Psoas muscle (tissue), 8 donors: ENCODE results near the gene RDH16. TPM values are rescaled to one million over a fixed set of nuclear protein-coding genes. Genes with fewer than 3 reads are reported as not detected.

Source experiments
- ATAC-seq, 4 donors: fragments of 200-7000 bp; cut with Tn5 transposase; one replicate each; pipeline ENCODE4 v1.9.1; 2020; ENCODE audit warnings: moderate library complexity in 3 of 4, mild to moderate bottlenecking in 2 of 4
- DNase-seq, 2 donors: peaks; one replicate each; pipeline ENCODE4 v3.0.0-alpha.2; 2020
- H3K27ac ChIP-seq: fragments of 200-600 bp; one replicate; pipeline ENCODE4 v1.8.0; 2022
- H3K27me3 ChIP-seq, 3 donors: fragments of 200-600 bp in 1 of 3; one replicate each; pipeline versions ENCODE4 v1.6.1 to v1.8.0; 2013 to 2022; ENCODE audit warnings: low read length in 2 of 3, mild to moderate bottlenecking in 2 of 3, moderate library complexity in 1 of 3; ENCODE audit not compliant: insufficient read depth in 3 of 3
- H3K36me3 ChIP-seq, 2 donors: fragments of 200-600 bp in 1 of 2; one replicate each; pipeline versions ENCODE4 v1.6.1 to v1.8.0; 2013 to 2022; ENCODE audit warnings: low read depth in 1 of 2, mild to moderate bottlenecking in 1 of 2, moderate library complexity in 1 of 2; ENCODE audit not compliant: insufficient read depth in 1 of 2
- H3K4me1 ChIP-seq: fragments of 200-600 bp; one replicate; pipeline ENCODE4 v1.8.0; 2022
- H3K4me3 ChIP-seq: fragments of 200-600 bp; one replicate; pipeline ENCODE4 v1.8.0; 2022; ENCODE audit warnings: mild to moderate bottlenecking
- H3K9me3 ChIP-seq: fragments of 200-600 bp; one replicate; pipeline ENCODE4 v1.8.0; 2022
- WGBS, 3 donors: extraction: QIAGEN DNeasy Blood & Tissue Kit; methylation state at CpG; one replicate each; pipeline versions ENCODE4 v1.1.6 to v1.1.7; 2013; 5-methylcytosine and 5-hydroxymethylcytosine counted together
- intact Hi-C, 2 donors: fragments of 100-400 bp; cut with DNase I; formaldehyde crosslinking; loops; one replicate each; pipeline versions ENCODE4 v1.11.0 to v1.14.2; 2022
- polyA plus RNA-seq, 3 donors: library from polyadenylated mRNA; stranded (reverse); fragments of 200-250 nt; gene quantifications; one replicate each; pipeline ENCODE4 v1.2.3, GENCODE V29; 2013
- total RNA-seq, 4 donors: library from RNA; stranded (reverse); fragmentation: NEBNext Ultra II Directional in 2 of 4; extraction: Animal tissue kit (Norgen Biotek cat#: 25700) in 2 of 4; gene quantifications; one replicate each; pipeline versions ENCODE4 v1.2.1 to v1.2.4, GENCODE V29; 2021 to 2023
- TF ChIP-seq, protein P1 (sequence below): fragments of 200-600 bp; IDR thresholded peaks from one replicate; pipeline ENCODE4 v1.8.0; 2022; ENCODE audit warnings: antibody characterized with exemption
- donor health status: healthy with polysubstance abuse.
- donor health status: DM: no; HTN: no; CAD: no; lungs with moderate emphysema.
- donor health status: Bipolar disorder and iron deficiency.
- donor health status: healthy.
- donor health status: DM: yes; HTN: yes; CAD: no.
- donor health status: DM: no; HTN: no; CAD: no.
- donor health status: DM: no; HTN: no; CAD: no.
- donor health status: DM: yes; HTN: yes; CAD: no.

Gene RDH16
- total and polyA plus RNA-seq, 7 donors = 0.10 to 0.52 (median 0.32) TPM

GRCh38 chr12:56903374-56903773, 54.0 kb downstream of the RDH16 start:
- 20 to 38% (median 36%) methylated on average over 1 of the region's 1 CpG for WGBS, 3 donors
- ATAC-seq (no peak), DNase-seq (no peak)
- Histone ChIP-seq H3K27me3 (no peaks in the 10 kb centered on the region), H3K4me1 (no peaks in the 10 kb centered on the region), H3K4me3 (no peak overlapping the region), H3K9me3 (peaks cover 13% of the 10 kb centered on the region), H3K36me3 (no peaks in the 10 kb centered on the region), H3K27ac (no peak overlapping the region)
- intact Hi-C loops = no loop called here
- TF ChIP-seq, protein P1, sequence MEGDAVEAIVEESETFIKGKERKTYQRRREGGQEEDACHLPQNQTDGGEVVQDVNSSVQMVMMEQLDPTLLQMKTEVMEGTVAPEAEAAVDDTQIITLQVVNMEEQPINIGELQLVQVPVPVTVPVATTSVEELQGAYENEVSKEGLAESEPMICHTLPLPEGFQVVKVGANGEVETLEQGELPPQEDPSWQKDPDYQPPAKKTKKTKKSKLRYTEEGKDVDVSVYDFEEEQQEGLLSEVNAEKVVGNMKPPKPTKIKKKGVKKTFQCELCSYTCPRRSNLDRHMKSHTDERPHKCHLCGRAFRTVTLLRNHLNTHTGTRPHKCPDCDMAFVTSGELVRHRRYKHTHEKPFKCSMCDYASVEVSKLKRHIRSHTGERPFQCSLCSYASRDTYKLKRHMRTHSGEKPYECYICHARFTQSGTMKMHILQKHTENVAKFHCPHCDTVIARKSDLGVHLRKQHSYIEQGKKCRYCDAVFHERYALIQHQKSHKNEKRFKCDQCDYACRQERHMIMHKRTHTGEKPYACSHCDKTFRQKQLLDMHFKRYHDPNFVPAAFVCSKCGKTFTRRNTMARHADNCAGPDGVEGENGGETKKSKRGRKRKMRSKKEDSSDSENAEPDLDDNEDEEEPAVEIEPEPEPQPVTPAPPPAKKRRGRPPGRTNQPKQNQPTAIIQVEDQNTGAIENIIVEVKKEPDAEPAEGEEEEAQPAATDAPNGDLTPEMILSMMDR = no peak

Other genes starting within 250 kb of the RDH16 start
- gene NACA, start 232.3 kb downstream of the RDH16 start, total RNA-seq = 100 to 1,000 TPM; 434 to 719 (median 530) TPM
- 1,000 to 10,000 TPM in 1 of 3 donors, 100 to 1,000 TPM in 2; 483 to 1,147 (median 489) TPM for gene NACA, start 232.3 kb downstream of the RDH16 start, polyA plus RNA-seq
- 1 to 10 TPM; 2.3 to 4.8 (median 3.4) TPM for gene PRIM1, start 205.3 kb downstream of the RDH16 start, total RNA-seq
- gene PRIM1, start 205.3 kb downstream of the RDH16 start, polyA plus RNA-seq = 1 to 10 TPM; 3.0 to 10.0 (median 6.3) TPM
- gene HSD17B6, start 194.3 kb downstream of the RDH16 start, total RNA-seq = under 1 TPM in 3 of 4 donors, not detected in 1; 0.28 to 0.51 (median 0.36) TPM
- gene HSD17B6, start 194.3 kb downstream of the RDH16 start, polyA plus RNA-seq = 1 to 10 TPM in 1 of 3 donors, under 1 TPM in 2; 0.14 to 4.5 (median 0.17) TPM
- under 1 TPM in 3 of 4 donors, not detected in 1; 0.13 to 0.97 (median 0.69) TPM for gene SDR9C7, start 23.2 kb downstream of the RDH16 start, total RNA-seq
- under 1 TPM; 0.07 to 0.23 (median 0.22) TPM for gene SDR9C7, start 23.2 kb downstream of the RDH16 start, polyA plus RNA-seq
- gene ZBTB39, start 48.9 kb upstream of the RDH16 start, total RNA-seq = 1 to 10 TPM; 3.2 to 5.2 (median 3.6) TPM
- 1 to 10 TPM; 1.2 to 3.1 (median 1.4) TPM for gene ZBTB39, start 48.9 kb upstream of the RDH16 start, polyA plus RNA-seq
- gene TAC3, start 58.9 kb upstream of the RDH16 start, total RNA-seq = not detected
- under 1 TPM in 1 of 3 donors, not detected in 2; 0.09 TPM for gene TAC3, start 58.9 kb upstream of the RDH16 start, polyA plus RNA-seq
- gene MYO1A, start 92.5 kb upstream of the RDH16 start, total RNA-seq = 1 to 10 TPM in 1 of 4 donors, under 1 TPM in 2, not detected in 1; 0.10 to 1.3 (median 0.20) TPM
- under 1 TPM; 0.04 to 0.91 (median 0.18) TPM for gene MYO1A, start 92.5 kb upstream of the RDH16 start, polyA plus RNA-seq
- gene NEMP1, start 121.2 kb upstream of the RDH16 start, total RNA-seq = 1 to 10 TPM; 1.5 to 3.2 (median 2.1) TPM
- 1 to 10 TPM; 1.3 to 3.0 (median 2.7) TPM for gene NEMP1, start 121.2 kb upstream of the RDH16 start, polyA plus RNA-seq
- gene NAB2, start 131.5 kb upstream of the RDH16 start, total RNA-seq = 10 to 100 TPM in 2 of 4 donors, 1 to 10 TPM in 2; 7.1 to 28.4 (median 10.8) TPM
- gene NAB2, start 131.5 kb upstream of the RDH16 start, polyA plus RNA-seq = 100 to 1,000 TPM in 1 of 3 donors, 1 to 10 TPM in 2; 5.6 to 114 (median 8.2) TPM
- gene STAT6, start 153.8 kb upstream of the RDH16 start, total RNA-seq = 10 to 100 TPM; 14.1 to 27.7 (median 18.2) TPM
- gene STAT6, start 153.8 kb upstream of the RDH16 start, polyA plus RNA-seq = 10 to 100 TPM; 10.4 to 11.6 (median 11.3) TPM
- gene LRP1, start 170.9 kb upstream of the RDH16 start, total RNA-seq = 10 to 100 TPM; 33.1 to 50.6 (median 35.1) TPM
- 10 to 100 TPM; 10.7 to 14.7 (median 14.5) TPM for gene LRP1, start 170.9 kb upstream of the RDH16 start, polyA plus RNA-seq
- not detected for gene LRP1-AS, start 190.0 kb upstream of the RDH16 start, total RNA-seq
- not detected for gene LRP1-AS, start 190.0 kb upstream of the RDH16 start, polyA plus RNA-seq